ENCODE results near the gene EPN3.

GRCh38 chr17:50491505-50491904 lies 41.0 kb upstream of the EPN3 start:
- TF ChIP-seq POLR2AphosphoS5 (IDR thresholded peaks at IDR 0.05) (no peak), POLR2A (IDR thresholded peaks at IDR 0.05) (no peak), EP300 (IDR thresholded peaks at IDR 0.05) (no peak)
- TF ChIP-seq, protein P1, sequence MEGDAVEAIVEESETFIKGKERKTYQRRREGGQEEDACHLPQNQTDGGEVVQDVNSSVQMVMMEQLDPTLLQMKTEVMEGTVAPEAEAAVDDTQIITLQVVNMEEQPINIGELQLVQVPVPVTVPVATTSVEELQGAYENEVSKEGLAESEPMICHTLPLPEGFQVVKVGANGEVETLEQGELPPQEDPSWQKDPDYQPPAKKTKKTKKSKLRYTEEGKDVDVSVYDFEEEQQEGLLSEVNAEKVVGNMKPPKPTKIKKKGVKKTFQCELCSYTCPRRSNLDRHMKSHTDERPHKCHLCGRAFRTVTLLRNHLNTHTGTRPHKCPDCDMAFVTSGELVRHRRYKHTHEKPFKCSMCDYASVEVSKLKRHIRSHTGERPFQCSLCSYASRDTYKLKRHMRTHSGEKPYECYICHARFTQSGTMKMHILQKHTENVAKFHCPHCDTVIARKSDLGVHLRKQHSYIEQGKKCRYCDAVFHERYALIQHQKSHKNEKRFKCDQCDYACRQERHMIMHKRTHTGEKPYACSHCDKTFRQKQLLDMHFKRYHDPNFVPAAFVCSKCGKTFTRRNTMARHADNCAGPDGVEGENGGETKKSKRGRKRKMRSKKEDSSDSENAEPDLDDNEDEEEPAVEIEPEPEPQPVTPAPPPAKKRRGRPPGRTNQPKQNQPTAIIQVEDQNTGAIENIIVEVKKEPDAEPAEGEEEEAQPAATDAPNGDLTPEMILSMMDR (IDR thresholded peaks at IDR 0.05): no peak
